Lung (tissue), 12 donors: ENCODE data around the gene GPR55. TPM values are rescaled to one million over a fixed set of nuclear protein-coding genes. Genes with fewer than 3 reads are reported as not detected.

Experiments
- ATAC-seq: fragments of 200-7000 bp; cut with Tn5 transposase; one replicate; pipeline ENCODE4 v1.9.1; 2020; ENCODE audit warnings: moderate number of reproducible peaks; ENCODE audit not compliant: insufficient read depth, low FRiP score
- DNase-seq, 3 donors: peaks; one replicate each; pipeline ENCODE4 v3.0.0-alpha.2; 2013 to 2017
- H3K27ac ChIP-seq, 2 donors: one replicate each; pipeline ENCODE4 v1.5.1; 2013; ENCODE audit warnings: mild to moderate bottlenecking in 2 of 2, moderate library complexity in 2 of 2, control low read depth in 1 of 2, inconsistent platforms in 1 of 2, low read depth in 1 of 2, low read length in 1 of 2
- H3K27me3 ChIP-seq, 3 donors: one replicate each; pipeline ENCODE4 v1.5.1; 2013; ENCODE audit warnings: low read length in 2 of 3; ENCODE audit not compliant: control insufficient read depth in 3 of 3, insufficient read depth in 3 of 3
- H3K36me3 ChIP-seq, 4 donors: one replicate each; pipeline ENCODE4 v1.5.1; 2013; ENCODE audit warnings: low read length in 4 of 4, mild to moderate bottlenecking in 1 of 4, moderate library complexity in 1 of 4; ENCODE audit not compliant: control insufficient read depth in 4 of 4, insufficient read depth in 4 of 4
- H3K4me1 ChIP-seq, 5 donors: one replicate each; pipeline ENCODE4 v1.5.1; 2013; ENCODE audit warnings: low read length in 5 of 5, mild to moderate bottlenecking in 2 of 5, moderate library complexity in 1 of 5; ENCODE audit not compliant: control insufficient read depth in 5 of 5, insufficient read depth in 5 of 5
- H3K4me3 ChIP-seq: one replicate; pipeline ENCODE4 v1.5.1; 2013; ENCODE audit warnings: mild to moderate bottlenecking, control low read depth, moderate library complexity
- H3K9ac ChIP-seq, 2 donors: one replicate each; pipeline ENCODE4 v1.5.1; 2013; ENCODE audit warnings: low read length in 2 of 2, control low read depth in 1 of 2; ENCODE audit not compliant: insufficient read depth in 1 of 2
- H3K9me3 ChIP-seq, 4 donors: one replicate each; pipeline ENCODE4 v1.5.1; 2013; ENCODE audit warnings: low read length in 3 of 4, mild to moderate bottlenecking in 1 of 4, moderate library complexity in 1 of 4; ENCODE audit not compliant: control insufficient read depth in 4 of 4, insufficient read depth in 3 of 4
- WGBS, 2 donors: extraction: QIAGEN DNeasy Blood & Tissue Kit; methylation state at CpG; one replicate each; pipeline ENCODE4 v1.1.7; 2013; 5-methylcytosine and 5-hydroxymethylcytosine counted together
- polyA plus RNA-seq, 2 donors: library from polyadenylated mRNA; stranded (reverse); fragments of 200-250 nt; gene quantifications; one replicate each; pipeline ENCODE4 v1.2.1, GENCODE V29; 2013
- total RNA-seq, 2 donors: library from RNA; depleted of rRNA in 1 of 2; stranded (reverse); fragments of >200 nt in 1 of 2; gene quantifications; one replicate each; pipeline ENCODE4 v1.2.1, GENCODE V29; 2014 to 2021
- TF ChIP-seq, protein P1 (sequence below): IDR thresholded peaks from 2 replicates; pipeline ENCODE4 v1.5.1; 2012; ENCODE audit warnings: mild to moderate bottlenecking; ENCODE audit errors: control extremely low read depth, extremely low read depth
- donor health status: control.
- donor health status: control.
- donor health status: Bipolar disorder and iron deficiency.
- donor health status: healthy.
- donor health status: DM: yes; HTN: yes; CAD: no.

The GPR55 gene
- total and polyA plus RNA-seq, 4 donors: 0.18 to 0.58 (median 0.29) TPM

GRCh38 chr2:230896346-230897115 lies 28.5 kb downstream of the GPR55 start:
- TF ChIP-seq, protein P1, sequence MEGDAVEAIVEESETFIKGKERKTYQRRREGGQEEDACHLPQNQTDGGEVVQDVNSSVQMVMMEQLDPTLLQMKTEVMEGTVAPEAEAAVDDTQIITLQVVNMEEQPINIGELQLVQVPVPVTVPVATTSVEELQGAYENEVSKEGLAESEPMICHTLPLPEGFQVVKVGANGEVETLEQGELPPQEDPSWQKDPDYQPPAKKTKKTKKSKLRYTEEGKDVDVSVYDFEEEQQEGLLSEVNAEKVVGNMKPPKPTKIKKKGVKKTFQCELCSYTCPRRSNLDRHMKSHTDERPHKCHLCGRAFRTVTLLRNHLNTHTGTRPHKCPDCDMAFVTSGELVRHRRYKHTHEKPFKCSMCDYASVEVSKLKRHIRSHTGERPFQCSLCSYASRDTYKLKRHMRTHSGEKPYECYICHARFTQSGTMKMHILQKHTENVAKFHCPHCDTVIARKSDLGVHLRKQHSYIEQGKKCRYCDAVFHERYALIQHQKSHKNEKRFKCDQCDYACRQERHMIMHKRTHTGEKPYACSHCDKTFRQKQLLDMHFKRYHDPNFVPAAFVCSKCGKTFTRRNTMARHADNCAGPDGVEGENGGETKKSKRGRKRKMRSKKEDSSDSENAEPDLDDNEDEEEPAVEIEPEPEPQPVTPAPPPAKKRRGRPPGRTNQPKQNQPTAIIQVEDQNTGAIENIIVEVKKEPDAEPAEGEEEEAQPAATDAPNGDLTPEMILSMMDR: no peak
- ATAC-seq (no peak), DNase-seq (no peak)
- H3K4me1 ChIP-seq: peaks cover 0 to 2% (median 0%) of the 10 kb centered on the region in 5 donors
- no peak overlapping the region for H3K9ac ChIP-seq
- peaks cover 0 to 4% (median 0%) of the 10 kb centered on the region in 4 donors for H3K9me3 ChIP-seq
- H3K36me3 ChIP-seq: no peaks in the 10 kb centered on the region
- WGBS, 2 donors: 86 to 89% methylated on average over 19 of the region's 19 CpGs
- no peak overlapping the region for H3K27ac ChIP-seq
- no peaks in the 10 kb centered on the region for H3K27me3 ChIP-seq
- no peak overlapping the region for H3K4me3 ChIP-seq

- DNase-seq: no peak
- H3K9me3 ChIP-seq: peaks cover 0 to 4% (median 0%) of the 10 kb centered on the region in 4 donors
- no peaks in the 10 kb centered on the region for H3K36me3 ChIP-seq
- H3K27ac ChIP-seq: no peak overlapping the region
- 54 to 65% methylated on average over 6 of the region's 6 CpGs for WGBS, 2 donors
- no peak overlapping the region for H3K4me3 ChIP-seq
- peaks cover 0 to 2% (median 0%) of the 10 kb centered on the region in 5 donors for H3K4me1 ChIP-seq
- no peak for ATAC-seq
- no peak overlapping the region for H3K9ac ChIP-seq
- TF ChIP-seq, protein P1: no peak
- no peaks in the 10 kb centered on the region for H3K27me3 ChIP-seq
Measured at GRCh38 chr2:230895536-230896345, 29.3 kb downstream of the GPR55 start.

- Histone ChIP-seq H3K9ac (no peak overlapping the region), H3K27ac (no peak overlapping the region), H3K27me3 (no peaks in the 10 kb centered on the region), H3K36me3 (no peaks in the 10 kb centered on the region), H3K4me1 (peaks cover 0 to 2% (median 0%) of the 10 kb centered on the region in 5 donors), H3K9me3 (peaks cover 0 to 4% (median 0%) of the 10 kb centered on the region in 4 donors), H3K4me3 (no peak overlapping the region)
- DNase-seq: no peak
- 54 to 72% methylated on average over 19 of the region's 19 CpGs for WGBS, 2 donors
- ATAC-seq: no peak
- TF ChIP-seq, protein P1: no peak
Measured at GRCh38 chr2:230893841-230894781, 30.9 kb downstream of the GPR55 start.
